Measurements from ENCODE around the gene CDK5RAP3.
A peak's percentile ranks its signal among the peaks of the same experiment; 100 is the strongest.
"Not testable (repeated sequence)": the region's sequence is repeated elsewhere in the genome, so short reads cannot be mapped to it uniquely, and the experiment has no call there.

Gene CDK5RAP3, protein sequence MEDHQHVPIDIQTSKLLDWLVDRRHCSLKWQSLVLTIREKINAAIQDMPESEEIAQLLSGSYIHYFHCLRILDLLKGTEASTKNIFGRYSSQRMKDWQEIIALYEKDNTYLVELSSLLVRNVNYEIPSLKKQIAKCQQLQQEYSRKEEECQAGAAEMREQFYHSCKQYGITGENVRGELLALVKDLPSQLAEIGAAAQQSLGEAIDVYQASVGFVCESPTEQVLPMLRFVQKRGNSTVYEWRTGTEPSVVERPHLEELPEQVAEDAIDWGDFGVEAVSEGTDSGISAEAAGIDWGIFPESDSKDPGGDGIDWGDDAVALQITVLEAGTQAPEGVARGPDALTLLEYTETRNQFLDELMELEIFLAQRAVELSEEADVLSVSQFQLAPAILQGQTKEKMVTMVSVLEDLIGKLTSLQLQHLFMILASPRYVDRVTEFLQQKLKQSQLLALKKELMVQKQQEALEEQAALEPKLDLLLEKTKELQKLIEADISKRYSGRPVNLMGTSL

DNA sequence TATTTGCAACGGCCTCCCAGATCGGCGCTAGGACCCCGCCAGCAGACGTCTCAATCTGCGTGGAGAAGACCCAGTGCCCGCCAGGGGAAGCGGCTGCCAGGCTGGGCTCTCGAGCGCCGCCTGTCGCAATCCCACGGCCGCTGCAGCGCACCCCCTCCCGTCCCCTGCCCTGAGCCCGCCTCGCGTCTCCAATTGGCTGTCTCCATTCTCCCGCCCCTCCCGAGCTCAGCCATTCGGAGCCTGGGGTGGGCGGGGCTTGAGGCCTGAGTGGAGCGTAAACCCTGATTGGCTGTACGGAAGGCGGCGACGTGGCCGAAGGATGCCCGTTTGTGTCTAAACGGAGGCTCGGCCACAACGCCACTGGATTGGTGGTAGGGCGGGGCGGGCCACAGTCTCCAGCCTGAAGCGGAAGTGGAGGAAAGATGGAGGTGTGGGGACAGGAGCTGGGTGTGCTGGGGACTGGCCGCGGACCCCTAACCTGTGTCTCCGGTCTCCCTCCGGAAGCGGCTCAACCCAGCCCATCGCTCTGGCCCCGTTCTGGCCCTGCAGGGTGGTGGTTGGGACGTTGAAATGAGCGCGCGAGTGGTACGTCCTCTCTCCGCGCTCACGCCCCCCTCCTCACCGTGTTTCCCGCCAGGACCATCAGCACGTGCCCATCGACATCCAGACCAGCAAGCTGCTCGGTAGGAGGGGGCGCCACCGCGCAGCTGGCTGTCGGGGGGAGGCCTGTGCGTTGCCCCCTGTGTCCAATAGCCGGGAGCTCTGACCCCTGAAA, at the start of gene CDK5RAP3:
Gene CDK5RAP3 (plus strand): TSS at position 389 of the 775 bp plus-strand sequence. CDS start 34 bp downstream, at position 423.
- peak; percentile 98 for DNase-seq (ENCODE audit: low read depth)

DNA sequence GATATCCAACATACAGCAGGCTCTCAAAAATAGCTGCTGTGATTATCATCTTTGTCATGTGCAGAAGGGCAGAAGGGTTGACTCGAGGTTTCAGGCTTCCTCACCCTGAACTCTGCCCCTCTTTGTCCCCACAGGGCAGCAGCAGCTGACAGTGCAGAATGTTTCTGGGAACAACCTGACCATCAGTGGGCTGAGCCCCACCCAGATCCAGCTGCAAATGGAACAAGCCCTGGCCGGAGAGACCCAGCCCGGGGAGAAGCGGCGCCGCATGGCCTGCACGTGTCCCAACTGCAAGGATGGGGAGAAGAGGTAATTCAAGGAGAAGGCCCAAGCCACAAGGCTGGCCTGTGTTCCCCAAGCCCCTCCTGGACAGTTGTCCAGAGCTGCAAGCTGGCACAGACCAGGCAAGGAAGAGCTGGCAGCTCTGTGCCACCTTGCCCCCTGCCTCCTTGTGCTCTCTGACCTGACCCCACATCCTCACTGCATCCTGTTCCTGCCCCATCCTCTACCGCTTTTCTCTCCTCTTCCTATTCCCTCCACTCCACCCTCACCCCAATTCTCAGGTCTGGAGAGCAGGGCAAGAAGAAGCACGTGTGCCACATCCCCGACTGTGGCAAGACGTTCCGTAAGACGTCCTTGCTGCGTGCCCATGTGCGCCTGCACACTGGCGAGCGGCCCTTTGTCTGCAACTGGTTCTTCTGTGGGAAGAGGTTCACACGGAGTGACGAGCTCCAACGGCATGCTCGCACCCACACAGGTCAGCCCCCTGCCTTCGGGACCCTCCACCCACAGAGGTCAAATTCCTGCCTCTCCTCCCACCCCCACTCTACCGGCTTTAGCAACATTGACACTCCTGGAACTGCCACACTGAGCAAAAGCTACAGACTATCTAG, 45.9 kb upstream of the CDK5RAP3 start:
- no peak for DNase-seq (ENCODE audit: low read depth)

DNA sequence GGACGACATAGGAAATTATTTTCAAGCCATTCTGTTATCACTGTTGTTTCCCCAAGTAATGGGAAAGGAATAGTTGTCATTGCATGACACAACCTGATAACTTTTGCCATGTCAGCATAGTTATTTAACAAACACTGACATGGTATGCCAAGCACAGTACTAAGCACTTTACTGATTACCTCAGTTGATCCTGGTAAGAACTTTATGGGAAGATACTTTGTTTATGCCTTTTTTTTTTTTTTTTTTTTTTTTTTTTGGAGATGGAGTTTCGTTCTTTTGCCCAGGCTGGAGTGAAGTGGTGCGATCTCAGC, 45.3 kb upstream of the CDK5RAP3 start:
- no peak for DNase-seq (ENCODE audit: low read depth)

DNA sequence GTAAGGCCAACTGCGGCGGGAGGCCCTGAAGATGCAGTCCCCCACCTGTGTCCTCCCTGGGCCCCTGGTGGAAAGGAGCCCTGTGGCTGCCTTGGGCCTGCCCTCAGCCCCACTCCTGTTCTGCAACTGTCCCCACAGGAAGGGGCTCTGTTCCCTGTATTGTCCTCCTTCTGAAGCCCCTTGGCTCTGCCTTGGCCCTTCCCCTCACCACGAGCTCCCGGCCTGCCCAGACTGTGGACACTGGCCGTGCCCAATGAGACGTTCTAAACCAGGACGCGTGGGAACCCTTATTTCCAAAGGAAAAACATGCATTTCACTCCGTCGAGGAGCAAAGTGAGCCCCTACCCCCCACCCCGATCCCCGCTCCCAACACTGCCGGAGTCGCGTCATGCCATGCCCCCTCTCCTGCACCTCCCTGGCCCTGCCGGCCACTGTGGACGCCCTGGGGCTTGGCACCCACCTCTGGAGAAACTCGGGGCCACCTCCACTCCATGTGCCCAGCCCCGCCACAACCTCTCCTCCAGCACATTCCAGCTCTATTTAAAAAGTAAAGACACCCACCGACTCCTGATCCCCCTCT, 43.0 kb upstream of the CDK5RAP3 start:
- no peak for DNase-seq (ENCODE audit: low read depth)

DNA sequence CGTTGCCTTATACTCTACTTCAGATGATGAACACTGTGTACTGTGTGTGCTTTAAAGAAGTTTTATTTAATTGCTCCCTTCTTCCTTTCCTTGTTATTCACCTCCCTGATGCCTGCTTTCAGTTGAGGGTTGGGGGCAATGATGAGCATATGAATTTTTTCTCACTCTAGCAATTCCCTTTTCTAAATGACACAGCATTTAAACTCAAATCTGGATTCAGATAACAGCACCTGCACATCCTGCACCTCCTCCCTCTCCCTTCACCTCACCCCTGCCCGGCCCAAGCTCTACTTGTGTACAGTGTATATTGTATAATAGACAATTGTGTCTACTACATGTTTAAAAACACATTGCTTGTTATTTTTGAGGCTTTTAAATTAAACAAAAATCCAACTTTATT, 42.5 kb upstream of the CDK5RAP3 start:
- no peak for DNase-seq (ENCODE audit: low read depth)

DNA sequence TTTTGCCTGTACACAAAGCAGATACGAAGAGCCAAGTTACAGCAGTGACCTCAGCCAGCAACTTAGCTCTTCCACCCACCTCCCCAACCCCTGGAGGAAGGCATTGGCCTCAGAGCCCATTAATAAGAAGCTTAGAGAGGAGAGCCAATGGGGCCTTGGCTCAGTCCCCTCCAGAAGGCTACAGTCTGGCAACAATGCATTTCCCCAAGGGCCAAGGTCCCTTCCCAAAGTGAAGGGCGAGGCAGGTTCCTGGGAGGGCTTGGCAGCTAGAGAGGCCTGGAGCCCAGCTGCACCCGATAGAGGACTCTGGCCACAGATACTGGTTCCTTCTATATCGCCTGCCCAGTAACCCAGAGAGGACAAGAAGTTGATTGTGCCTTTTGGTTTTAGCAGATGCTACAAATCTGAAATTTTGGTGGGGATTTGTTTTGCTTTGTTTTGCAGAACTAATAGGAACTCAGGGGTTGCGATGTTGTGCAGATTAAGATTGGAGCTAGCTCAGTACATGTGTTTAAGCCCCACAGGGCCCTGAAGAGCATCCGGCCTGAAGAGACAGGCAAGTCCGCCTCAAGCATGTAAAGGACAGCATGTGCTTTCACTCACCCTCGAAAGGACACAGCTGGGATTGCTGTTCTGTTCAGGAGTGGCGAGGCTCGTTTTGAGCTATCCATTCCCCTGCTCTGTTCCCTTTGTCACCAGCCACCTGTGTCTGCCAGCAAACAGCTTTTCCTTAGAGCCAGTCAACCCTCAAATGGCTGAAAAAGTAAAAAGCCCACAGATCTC, 41.5 kb upstream of the CDK5RAP3 start:
- no peak for DNase-seq (ENCODE audit: low read depth)

DNA sequence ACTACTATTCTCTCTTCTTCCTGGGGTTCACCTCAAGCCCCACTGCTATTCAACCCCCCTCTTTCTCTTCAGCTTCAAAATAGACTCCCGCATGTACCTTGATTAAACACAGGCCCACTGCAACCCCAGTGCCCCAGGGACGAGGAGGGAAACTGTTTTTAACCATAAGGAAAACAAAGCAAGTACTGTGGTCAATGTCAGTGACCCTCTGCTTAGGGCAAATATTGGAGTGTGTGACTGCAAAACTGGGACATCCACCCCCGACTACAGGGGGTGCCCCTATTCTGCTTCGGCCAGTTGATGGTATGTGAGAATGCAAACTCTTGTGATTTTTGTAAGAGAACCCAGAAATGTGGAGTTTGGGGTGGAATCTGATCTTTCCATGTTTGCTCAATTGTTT, 39.1 kb upstream of the CDK5RAP3 start:
- DNase-seq (ENCODE audit: low read depth): no peak

DNA sequence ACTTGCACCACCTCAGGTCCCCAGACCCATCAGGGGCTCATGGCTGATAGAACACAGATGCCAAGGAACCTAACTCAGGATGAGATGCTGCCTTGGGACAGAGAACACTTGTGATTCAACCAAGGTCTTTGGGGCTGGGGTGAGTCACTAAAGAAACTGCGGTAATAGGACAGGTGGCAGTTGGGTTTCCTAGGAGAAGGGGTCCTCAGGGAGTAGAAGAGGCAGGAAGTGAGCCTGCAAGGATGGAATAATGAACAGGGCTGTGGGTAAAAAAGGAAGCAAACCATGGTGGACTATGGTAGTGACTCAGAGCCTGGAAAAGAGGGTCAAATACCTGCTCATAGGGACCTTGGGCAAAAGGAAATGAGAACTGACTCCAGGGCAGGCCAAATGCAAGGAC, 36.1 kb upstream of the CDK5RAP3 start:
- DNase-seq (ENCODE audit: low read depth): no peak

DNA sequence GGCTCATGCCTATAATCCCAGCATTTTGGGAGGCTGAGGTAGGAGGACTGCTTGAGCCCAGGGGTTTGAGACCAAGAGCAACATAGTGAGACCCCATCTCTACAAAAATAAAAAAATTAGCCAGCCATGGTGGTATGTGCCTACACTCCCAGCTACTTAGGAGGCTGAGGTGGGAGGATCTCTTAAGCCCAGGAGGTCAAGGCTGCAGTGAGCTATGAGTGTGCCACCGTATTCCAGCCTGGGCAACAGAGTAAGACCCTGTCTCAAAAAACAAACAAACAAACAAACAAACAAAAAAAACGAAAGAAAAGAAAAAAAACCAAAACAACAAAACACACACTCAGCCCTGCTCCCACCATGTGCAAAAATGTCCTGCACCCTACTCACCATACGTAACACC, 35.4 kb upstream of the CDK5RAP3 start:
- not testable (repeated sequence) for DNase-seq (ENCODE audit: low read depth)

DNA sequence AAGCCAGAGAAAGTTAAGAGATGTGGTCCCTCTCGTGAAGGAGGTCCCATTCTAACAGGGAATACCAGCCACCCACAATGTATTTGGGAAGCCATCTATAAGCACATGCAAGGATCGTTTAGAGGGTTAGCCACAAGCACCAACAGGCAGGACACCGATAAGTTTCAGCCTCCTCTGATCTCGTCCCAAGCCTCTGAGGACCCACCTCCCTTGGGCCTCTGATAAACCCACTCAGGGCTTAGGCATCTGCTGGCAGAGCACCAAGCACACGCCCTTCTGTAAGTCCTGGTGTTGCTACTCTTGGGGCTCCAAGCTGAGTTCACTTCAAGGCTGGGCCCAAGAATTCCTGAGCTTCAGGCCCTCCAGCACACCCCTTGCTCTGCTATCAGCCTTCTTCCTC, 35.0 kb upstream of the CDK5RAP3 start:
- no peak for DNase-seq (ENCODE audit: low read depth)

DNA sequence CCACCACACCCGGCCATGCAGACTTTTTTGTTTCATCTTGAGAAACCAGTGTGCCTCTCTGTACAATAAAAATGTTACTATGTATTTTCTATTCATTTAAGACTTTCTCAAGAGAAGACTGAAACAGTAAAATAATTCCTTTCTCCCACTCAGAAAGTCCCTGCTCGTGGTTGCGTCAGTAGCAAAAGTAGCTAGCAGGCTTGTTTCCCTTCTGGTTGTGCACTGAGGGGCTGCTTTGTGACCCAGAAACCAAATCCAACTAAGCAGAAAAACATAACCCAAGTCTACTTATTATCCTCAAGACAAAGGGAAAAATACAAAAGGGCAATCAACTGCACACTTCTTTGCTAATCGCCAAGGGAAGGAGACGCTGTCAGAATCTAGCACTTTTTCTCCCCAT, 33.0 kb upstream of the CDK5RAP3 start:
- no peak for DNase-seq (ENCODE audit: low read depth)

DNA sequence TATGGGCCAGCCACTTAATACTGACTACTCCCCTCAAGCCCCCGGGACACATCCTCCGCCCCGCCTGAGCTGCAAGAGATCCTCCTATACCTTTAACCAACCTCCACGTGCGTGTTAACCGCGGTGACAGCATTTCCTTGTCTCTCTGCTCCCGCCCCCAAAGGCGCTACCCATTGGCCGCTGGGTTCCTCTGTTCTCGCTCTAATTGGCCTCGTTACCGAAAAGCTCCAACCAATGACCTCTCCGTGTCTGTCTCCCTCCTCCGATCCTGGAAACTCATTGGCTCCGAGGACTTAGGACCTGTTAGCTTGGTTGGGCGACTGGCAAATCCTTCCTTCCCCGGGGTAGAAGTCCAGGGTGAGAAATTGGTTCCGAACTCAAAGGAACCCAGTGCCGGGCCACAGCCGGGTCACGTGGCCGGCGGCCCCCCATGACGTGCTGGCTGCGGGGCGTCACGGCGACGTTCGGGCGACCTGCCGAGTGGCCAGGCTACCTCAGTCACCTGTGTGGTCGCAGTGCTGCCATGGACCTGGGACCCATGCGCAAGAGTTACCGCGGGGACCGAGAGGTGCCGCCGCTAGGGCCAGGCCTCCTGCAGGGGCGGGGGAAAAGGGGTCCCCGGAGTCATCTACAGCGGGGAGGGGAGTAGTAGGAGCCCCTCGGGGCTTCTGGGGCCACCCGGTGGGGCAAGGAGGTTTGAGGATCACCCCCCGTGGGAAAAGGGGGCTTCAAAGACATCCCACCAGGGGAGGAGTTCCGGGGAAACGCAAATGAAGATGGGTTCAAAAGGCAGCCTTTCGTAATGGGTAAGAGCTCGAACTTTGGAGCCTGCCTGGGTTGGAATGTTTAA, 29.4 kb upstream of the CDK5RAP3 start, which contains the start of gene PNPO:
Gene PNPO (plus strand): TSS at position 326 of the 850 bp plus-strand sequence. CDS start 105 bp downstream, at position 431.
- DNase-seq (ENCODE audit: low read depth): peak; percentile 87

DNA sequence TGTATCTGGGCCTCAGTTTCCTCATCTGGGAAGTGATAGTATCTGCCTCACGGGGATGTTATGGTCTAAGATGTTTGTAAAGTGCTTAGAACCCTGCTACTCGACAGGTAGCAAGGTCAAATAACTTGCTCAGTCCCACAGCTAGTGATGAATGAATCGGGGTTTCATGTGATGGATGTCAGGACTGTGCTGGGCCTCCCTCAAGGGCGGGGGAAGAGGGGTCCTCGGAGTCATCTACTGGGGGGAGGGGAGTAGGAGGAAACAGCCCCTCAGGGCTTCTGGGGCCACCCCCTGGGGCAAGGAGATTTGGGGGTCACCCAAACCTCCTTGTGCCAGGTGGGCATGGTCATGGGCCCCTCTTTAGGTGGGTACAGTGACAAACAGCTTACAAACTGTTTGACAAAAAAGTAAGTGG, 28.8 kb upstream of the CDK5RAP3 start:
- no peak for DNase-seq (ENCODE audit: low read depth)

DNA sequence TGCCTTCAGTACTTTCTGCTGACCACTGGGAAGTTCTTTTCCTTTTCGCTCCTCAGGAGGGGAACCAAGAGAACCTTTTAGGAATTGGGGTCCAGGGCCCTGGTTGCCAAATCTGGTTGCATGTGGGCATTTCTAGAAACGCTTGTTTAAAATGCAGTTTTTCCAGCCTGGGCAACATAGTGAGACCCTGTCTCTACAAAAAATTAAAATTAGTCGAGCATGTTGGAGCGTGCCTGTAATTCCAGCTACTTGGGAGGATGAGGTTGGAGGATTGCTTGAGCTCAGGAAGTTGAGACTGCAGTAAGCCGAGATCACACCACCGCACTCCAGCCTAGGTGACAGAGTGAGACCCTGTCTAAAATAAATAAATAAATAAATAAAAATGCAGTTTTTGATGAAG, 28.3 kb upstream of the CDK5RAP3 start:
- DNase-seq (ENCODE audit: low read depth): no peak

DNA sequence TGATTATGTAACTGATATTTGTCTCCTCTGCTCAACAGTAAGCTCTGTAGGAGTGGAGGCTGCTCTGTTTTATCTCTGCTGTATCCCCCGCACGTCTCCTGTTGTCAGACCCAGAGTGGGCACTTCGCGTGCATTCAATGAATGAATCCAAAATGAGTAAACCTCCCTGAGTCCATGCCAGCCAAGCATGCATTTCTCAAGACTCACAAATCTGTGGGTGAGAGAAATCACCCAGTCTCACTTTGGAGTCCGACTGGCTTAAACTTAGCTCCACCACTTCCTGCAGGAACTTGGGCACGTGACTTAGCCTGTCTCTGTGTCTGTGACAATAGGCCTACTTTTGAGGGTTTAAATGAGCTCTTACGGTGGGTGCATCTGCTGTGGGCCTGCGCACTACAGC, 25.8 kb upstream of the CDK5RAP3 start:
- DNase-seq (ENCODE audit: low read depth): no peak

DNA sequence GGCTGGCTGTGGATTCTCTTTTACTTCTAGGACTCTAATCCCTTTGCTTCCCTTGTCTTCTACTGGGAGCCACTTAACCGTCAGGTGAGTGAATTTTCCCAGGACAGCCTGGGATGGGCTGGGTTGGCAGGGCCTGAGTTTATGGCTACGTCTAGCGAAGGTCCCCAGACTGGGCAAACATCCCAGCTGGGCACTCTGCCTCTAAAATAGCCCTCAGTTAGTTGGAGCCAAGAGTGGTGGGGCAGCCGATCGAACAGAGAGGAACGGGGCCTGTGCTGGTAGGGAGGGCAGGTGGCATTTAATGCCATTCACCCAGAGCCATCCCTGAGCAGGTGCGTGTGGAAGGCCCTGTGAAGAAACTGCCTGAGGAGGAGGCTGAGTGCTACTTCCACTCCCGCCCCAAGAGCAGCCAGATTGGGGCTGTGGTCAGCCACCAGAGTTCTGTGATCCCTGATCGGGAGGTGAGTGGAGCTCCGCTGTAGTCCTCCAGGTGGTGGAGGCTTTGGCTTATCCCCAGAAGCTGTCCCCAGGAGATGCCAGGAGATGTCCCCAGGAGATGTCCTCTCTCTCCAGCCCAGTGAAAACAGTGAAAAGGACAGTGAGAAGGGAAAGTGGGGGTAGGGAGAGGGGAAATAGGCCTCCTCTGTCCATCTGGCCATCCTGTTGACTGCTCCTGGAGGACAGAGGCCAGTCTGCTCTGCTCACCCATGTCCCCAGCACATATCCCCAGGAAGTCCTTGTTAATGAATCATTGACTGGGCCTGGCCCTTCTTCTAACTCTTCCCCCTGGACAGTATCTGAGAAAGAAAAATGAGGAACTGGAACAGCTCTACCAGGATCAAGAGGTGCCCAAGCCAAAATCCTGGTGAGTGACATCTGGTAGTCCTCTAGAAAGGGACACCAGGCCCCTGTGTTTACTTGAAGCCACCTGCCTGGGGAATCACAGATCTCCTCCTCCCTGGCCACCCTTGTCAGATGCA, 25.1 kb upstream of the CDK5RAP3 start:
- DNase-seq (ENCODE audit: low read depth): no peak

DNA sequence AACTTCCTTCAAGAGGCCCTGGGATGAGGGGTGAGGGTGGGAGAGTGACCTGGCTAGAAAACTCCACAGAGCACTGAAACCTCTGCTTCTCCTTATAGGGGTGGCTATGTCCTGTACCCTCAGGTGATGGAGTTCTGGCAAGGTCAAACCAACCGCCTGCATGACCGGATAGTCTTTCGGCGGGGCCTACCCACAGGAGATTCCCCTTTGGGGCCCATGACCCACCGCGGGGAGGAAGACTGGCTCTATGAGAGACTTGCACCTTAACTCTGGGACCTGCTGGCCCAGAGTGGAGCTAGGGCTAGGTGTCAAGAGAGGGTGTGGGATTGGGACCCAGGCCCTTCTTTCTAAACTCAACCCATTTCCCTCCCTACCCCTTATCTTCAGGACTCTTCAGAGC, 24.4 kb upstream of the CDK5RAP3 start:
- DNase-seq (ENCODE audit: low read depth): no peak

DNA sequence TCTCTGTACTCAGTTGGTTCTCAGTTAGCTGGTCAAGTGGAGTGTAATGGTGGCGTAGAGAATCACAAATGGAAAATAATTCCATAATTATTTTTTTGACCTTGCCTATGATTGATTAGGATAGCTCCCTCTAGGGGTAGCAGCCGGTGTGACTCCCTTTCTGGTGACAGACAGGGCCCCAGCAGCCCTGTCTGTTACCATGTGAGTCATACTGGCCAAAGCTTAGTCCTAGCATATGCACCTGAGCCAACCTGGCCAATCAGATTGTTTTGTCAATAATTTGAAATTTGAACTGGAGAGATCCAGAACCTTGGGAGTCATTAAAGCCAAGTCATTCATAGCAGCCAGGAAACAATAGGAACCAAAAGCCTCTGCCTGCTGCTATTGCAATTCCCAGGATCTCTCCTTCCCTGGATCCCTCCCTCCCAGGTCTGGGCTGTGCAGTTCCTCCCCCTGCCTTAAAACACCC, 23.9 kb upstream of the CDK5RAP3 start:
- DNase-seq (ENCODE audit: low read depth): peak; percentile 64

Measured in activated T-cell treated with anti-CD3 and anti-CD28 coated beads for 1 hour (primary cell).